GM21515 (cell line): ENCODE results near the gene P4HB.
"Not testable (repeated sequence)": the region's sequence is repeated elsewhere in the genome, so short reads cannot be mapped to it uniquely, and the experiment has no call there.

Experiments
- ATAC-seq: cut with Tn5 transposase; IDR thresholded peaks from one replicate; pipeline ENCODE4 v1.9.1; 2021; ENCODE audit not compliant: unreplicated experiment

Gene P4HB

DNA sequence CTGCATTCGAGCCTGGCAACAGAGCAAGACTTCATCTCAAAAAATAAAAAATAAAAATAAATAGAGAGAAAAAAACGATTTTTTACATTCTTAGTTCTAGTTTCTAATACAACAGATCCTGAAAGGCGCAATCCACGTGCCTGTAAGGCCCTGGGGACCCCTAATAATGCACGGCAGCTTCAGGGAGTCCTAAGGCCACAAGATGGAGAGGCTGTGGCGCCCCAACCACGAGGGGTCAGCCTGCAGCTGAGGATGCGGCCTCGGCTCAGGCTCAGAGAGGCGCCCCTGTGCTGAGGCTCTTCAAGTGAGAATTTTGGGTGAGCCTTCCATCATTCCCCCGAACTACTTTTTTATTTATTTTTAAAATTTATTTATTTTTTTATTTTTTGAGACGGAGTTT lies 10.9 kb downstream of the P4HB start:
- no peak for ATAC-seq

DNA sequence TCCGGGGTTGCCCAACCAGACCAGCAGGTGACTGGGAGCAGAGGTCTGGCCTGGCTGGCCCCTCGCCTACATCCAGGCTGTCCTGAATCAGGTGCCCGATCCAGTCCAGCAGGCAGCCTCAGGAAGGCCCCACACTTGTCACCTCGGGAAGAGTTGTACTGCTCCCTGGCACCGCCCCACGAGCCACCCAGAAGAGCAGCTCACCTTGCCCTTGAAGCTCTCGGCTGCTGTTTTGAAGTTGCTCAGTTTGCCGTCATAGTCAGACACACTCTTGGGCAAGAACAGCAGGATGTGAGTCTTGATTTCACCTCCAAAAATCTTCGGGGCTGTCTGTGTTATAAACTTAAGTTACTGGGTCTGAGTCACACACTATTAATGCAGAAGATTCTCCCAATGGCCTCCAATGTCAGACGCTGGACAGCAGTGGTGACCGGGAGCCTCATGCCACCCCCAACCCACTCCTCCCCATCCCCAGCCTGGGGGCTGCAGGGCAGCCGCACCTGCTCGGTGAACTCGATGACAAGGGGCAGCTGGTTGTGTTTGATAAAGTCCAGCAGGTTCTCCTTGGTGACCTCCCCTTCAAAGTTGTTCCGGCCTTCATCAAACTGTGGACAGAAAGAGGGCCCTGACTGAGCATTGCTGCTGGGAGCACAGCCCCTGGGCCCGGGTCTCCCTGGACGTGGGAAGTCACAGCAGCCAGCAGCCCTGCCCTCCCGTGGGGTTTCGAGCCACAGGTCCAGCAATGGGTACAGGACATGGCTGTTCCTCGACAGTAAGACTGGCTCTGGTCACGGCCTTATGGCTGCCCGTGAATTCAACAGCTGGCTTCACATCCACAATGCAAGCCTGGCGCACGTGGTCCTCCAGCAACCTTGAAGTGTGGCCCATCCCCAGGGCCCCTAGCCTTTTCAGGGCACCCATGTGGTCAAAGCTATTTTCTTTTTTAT lies 13.3 kb downstream of the P4HB start:
- no peak for ATAC-seq

DNA sequence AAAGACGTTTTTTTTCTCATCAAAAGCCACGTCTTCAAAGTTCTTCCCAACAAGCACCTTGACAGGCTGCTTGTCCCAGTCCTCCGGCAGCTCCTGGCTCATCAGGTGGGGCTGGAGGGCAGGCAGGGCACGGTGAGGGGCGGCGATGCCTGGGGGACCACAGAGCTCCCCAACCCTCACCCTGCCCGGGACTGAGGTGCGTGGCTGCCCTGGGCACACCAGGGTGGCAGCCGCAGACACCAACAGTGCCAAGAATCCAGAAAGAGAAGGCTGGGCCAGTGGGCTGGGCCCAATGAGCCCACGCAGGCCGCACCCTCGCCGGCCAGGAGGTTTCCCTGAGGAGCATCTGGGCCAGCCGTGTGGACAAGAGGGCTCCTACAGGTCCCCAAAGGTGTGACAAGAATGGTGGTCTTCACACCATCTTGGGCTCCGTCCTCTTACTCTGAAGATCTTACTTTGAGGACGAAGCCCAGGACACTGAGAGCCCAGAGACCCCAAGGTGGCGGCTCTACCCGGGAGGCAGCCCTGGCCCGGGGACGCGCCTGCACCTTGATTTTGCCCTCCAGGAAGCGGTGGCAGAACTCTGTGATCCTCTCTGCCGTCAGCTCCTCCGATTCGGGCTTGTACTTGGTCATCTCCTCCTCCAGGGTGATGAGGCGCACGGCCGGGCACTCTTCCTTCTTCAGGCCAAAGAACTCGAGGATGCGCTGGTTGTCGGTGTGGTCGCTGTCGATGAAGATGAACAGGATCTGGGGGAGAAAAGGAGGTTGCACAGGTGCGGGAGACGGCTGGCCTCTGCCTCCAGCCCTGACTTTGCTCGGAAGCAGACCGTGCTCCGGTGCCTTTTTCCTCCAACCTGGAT lies 14.2 kb downstream of the P4HB start:
- ATAC-seq = no peak

DNA sequence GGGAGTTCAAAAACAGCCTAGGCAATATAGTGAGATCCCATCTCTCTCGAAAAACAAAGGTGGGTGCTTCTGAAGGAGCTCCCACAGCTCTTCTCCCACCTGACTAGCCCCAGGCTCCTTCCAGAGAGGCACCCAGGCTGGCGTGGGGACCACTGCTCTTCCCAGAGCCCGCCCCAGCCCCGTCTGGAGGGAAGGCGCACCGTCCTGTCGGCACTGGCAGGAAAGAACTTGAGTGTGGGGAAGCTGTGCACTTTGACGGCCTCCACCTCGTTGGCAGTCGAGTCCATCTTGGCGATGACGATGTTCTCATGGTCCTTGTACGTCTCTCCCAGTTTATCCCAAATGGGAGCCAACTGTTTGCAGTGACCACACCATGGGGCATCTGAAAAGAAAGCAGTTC lies 15.0 kb downstream of the P4HB start:
- ATAC-seq = no peak

DNA sequence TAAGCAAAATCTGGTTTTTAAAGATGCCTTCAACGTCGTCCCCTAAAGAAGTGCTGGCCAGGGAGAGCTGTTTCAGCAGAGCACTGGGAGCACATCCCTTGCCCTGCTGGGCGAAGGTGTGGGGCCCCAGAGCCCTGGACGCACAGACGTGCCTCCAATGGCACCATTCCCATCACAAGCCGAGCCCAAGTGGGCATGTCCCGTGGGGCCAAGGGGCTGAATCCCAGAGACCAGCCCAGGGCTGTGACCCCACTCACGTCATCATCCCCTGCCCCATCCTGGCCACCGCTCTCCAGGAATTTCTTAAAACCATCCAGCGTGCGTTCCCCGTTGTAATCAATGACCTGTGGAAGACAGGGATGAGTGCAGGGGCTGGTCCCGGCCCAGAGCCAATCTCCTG lies 15.4 kb downstream of the P4HB start:
- no peak for ATAC-seq

DNA sequence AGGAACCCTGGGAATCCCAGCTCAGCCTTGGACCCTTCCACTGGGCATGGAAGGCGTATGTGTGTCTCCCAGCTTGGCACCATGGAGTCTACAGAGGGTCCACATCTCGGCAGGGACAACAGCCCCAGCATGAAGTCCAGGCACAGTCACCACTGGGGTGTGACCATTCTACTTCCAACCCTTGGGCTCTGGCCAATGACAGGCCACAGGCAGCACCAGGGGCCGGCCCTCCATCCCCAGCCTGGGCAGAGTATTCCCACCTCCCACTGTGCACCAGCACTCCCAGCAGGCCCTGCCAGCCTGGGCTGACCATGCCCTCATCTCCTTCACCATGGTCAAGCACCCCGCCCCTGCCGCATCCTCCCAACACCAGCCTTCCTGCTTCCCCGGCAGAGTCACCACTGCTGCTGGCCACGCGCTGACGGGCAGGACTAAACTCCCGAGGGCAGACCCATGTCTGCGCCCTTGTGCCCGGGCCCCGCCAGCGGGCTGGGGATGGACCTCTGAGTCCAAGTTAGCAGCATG lies 15.9 kb downstream of the P4HB start:
- ATAC-seq = no peak

DNA sequence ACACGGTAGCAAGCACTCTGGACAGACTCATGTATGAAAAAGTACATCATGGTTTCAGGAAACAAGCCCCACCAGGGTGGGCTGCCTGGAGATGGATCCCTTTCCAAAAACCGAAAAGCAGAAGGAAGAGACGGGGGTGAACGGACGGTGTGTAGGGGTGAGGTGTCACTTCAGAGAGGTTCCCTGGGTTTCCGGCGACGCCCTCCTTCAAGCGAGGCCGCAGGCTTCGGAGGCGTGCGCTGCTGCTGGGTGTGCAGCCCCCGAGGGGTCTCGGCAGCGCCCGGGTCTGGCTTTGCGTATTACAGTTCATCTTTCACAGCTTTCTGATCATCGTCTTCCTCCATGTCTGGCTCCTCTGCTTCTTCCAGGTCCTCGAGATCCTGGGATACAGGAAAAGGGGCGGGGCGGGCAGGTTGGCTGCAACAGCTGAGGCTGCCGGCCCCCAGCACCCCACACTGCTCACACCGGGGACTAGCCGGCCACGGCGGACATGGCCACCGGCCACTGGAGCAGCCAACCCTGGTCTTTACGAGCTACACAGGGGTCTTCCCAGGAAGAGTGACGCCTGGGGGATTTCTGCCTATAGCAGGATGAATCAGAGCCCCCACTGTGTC lies 16.5 kb downstream of the P4HB start:
- no peak for ATAC-seq

DNA sequence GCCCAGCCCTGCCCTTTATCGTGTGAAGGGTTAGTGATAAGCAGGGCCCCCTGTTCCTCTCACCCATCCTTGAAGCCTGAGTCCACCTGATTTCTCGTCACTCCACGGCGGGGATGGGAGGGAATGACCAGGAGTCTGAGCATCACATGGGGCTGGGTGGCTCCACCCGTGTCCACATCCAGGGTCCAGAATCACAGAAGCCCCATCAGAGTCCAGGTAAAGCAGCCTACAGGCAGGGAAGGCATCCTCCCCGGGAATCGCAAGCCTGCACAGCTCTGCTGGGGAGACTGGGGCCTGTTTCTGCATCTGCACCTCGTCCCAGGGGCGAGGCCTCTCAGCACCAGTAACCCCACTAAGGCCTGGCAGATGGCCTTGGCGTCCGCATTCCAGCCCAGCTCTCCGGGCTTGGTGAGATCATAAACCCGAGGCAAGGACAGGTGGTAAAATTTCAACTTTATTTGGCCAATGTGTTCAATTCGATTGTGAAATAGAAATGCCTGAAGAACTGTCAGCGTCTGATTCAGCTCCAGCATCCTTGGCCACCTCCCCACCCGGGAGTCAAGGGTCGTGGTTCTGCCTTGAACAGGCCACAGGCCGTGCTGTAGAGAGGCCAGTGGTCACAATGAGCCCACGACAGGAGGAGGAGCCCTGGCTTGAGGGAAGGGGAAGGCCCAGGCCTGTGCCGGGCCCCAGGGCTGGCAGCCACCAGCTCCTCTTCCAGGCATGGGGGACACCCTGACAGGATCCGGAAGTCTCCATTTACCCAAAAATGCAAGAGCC lies 17.4 kb downstream of the P4HB start:
- ATAC-seq = no peak

DNA sequence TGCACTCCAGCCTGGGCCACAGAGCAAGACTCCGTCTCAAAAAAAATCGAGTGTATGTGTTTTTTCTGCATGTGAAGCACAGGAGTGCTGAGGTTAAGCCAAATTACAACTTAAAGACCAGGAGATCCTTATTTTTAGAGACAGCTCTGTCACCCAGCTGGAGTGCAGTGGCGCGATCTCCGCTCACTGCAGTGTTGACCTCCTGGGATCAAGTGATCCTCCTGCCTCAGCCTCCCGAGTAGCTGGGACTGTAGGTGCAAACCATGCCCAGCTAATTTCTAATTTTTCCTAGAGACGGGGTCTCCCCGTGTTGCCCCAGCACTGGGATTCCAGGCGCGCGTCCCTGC lies 18.0 kb downstream of the P4HB start:
- no peak for ATAC-seq

DNA sequence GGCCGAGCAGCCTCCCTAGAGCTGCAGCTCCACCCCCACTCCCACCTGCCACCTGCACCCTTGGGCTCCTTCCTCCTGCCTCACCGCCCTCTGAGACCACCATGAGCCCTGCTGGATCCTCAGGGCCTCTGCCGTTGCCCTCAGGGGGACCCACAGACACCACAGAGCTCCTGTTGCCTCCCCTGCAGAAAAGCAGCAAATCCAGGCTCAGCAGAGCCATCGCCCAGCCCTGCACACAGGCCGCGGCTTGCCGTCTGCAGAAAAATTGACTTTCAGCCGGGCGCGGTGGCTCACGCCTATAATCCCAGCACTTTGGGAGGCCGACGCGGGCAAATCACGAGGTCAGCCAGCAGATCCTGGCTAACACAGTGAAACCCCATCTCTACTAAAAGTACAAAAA lies 18.5 kb downstream of the P4HB start:
- no peak for ATAC-seq

DNA sequence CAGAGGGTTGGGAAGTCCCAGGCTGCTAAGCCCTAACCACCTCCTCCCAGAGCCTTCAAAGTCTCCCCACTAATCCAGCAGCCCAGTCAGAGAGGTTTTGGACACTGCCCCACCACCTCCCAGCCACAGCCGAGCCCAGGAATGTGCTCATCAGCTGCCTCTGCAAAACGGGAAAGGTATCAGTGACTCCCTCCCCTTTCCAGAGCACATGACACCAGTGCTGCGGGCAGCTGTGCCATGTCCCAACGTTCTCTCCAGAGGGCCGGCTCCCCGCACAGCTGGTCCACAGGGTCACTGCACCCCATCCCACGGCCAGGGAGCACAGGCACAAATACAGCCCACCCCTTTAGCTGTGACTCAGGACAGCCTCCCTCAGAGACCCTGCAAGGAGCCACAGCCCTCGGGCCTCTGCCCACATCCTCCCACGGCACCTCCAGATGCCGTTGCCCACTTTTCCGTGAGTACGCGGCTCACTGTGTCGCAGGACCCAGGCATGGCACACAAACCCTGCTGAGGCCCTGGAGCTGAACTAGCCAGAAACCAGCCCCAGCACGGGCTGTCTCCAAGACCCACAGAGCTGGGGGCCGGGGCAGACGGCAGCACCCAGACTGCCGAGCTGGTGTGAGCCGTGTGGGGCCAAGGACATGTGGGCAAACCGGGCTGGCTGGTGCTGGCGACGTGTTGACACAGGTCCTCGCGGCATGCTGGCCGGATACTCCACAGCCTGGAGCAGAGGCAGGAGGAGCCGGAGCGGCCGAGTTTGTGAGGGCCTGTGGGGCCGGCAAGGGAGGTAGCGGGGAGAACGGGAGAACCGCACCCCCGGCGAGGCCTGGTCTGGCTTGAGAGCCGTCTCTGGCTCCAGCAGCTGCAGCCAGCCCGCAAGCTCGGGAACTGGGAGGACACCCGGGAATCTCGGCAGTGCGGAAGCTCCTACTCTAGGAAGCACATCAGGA lies 19.2 kb downstream of the P4HB start:
- ATAC-seq = no peak

DNA sequence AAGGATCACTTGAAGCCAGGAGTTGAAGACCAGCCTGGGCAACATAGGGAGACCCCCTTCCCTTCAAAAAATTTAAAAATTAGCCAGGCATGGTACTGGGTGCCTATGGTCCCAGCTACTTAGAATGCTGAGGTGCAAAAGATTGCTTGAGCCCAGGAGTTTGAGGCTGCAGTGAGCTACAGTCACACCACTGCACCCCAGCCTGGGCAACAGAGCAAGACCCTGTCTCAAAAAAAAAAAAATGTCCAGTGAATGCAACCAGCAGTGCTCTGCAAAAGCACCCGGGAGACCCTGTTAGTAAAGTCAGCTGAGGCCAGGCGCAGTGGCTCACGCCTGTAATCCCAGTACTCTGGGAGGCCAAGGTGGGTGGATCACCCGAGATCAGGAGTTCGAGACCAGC lies 20.3 kb downstream of the P4HB start:
- ATAC-seq = not testable (repeated sequence)

DNA sequence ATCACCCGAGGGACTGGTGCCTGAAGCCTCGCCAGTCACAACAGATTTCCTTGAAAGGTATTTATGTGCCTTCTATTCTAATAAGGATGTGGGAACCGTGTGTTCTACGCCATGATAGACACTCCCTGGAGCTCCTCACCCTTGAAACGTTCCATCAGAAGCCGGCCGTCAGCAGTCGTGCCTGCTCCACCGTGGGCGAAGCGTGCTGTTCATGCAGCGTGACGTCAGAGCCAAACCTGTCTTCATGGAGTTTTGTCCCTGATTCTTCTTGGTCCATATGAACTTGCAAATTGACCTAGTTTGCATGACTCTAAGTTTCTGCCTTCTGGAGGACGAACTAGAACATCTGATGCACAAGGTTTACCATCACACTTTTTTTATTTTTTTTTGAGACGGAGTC lies 21.0 kb downstream of the P4HB start:
- ATAC-seq = no peak

DNA sequence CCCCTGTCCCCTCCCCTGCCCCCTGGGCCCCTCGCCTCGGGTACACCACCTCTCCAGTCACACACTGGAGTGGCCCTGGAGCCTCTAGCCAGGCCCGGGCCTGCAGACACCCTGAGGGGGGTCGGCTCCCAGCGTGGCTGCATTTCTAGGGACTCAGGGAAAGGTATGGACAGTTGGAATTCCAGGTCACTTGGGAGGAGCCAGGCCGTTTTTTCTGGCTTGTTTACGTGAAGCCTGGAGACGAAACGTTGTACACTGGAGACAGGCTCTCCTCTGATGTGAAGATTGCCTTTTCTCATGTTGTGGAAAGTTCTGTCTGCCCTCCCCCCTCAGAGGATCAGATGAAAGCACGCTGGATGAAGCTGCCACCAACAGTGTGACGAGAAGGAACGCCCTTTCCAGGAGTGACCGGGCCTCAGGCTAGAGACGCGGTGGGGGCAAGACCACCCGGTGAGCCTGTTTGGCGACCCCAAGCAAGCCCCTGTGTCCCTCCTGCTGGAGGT lies 21.5 kb downstream of the P4HB start:
- no peak for ATAC-seq

DNA sequence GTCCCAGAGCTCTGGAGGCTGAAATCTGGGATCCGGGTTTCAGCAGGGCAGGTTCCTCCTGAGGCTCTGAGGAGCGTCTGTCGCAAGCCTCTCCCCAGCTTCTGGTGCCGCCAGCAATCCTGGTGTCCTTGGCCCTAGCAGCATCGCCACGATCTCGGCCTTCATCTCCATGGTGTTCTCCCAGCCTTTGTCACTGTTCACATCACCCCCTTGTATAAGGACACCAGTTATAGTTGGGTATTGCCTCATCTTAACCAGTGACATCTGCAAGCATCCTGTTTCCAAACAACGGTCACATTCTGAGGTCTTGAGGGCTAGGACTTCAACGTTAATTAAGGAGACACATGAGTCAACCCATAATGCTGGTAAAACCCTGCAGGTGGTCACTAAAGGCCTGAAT lies 22.7 kb downstream of the P4HB start:
- no peak for ATAC-seq

DNA sequence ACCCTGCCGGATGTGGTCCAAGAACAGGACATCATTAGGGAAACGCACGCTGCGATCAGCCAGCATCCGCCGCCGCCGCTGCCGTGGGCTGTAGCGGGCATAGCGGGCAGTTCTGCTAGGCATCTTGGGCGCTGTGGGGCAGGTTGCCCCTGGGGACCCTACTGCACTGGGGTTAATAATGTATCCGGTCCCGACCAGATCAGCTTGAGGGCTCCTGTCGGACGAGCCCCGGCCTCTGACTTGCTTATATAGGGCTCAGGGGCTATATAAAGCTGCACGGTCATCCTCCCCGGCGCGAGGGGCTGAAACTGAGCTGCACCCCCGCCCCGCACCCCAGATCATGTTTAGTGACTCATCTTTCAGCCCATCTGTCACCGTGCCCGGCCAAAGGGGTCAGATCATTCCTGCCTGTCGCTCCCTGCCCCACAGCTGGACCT lies 25.5 kb downstream of the P4HB start, which contains the start of gene PPP1R27:
Gene PPP1R27 (minus strand): TSS at position 220 of the 437 bp plus-strand sequence. CDS start 97 bp downstream, at position 123.
- no peak for ATAC-seq

DNA sequence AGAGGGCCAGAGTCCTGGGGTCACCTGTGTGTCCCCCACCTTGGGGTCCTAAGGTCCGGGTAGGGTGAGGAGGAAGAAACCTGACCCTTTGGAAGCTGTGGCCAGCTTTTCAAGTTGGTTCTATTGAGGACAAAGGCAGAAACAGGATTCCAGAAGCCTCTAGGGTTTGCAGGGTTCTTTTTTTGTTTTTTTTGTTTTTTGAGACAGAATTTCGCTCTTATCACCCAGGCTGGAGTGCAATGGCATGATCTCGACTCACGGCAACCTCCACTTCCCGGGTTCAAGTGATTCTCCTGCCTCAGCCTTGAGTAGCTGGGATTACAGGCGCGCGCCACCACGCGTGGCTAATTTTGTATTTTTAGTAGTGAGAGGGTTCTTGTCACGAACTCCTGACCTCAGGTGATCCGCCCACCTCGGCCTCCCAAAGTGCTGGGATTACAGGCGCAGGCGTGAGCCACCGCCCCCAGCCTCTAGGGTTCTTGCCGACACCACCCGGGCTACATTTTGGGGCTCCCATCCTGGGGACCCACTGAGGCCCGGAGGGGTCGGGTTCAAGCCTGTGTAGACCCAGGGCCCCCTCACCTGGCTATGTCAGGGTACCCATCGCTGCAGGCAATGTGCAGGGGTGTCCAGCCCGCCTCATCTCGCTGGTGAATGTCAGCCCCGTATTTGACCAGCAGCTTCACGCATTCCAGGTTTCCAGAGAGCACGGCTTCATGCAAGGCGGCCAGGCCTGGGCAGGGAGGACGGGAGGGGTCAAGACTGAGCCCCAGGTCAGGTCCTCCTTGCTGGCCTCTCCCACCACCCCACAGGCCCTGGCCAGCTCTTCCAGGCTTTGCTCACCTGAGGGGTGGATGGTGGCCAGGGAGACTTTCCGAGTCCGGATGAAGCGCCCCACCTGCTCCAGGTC lies 26.2 kb downstream of the P4HB start:
- ATAC-seq = no peak
